ENCODE results near the gene COL27A1.

COL27A1 gene

GRCh38 chr9:114240647-114241558, 85.6 kb downstream of the COL27A1 start:
- H3K9ac ChIP-seq (ENCODE audit: low read depth, low read length) = no peak overlapping the region
- H3K4me1 ChIP-seq (ENCODE audit: insufficient read depth, low read length) = no peaks in the 10 kb centered on the region
- no peaks in the 10 kb centered on the region for H3K36me3 ChIP-seq (ENCODE audit: insufficient read depth, low read length)
- H3K9me3 ChIP-seq (ENCODE audit: control insufficient read depth, insufficient read depth, low read length) = no peaks in the 10 kb centered on the region

GRCh38 chr9:114242837-114243236, 87.5 kb downstream of the COL27A1 start:
- Histone ChIP-seq H3K36me3 (ENCODE audit: insufficient read depth, low read length) (no peaks in the 10 kb centered on the region), H3K4me1 (ENCODE audit: insufficient read depth, low read length) (no peaks in the 10 kb centered on the region), H3K9ac (ENCODE audit: low read depth, low read length) (no peak overlapping the region), H3K9me3 (ENCODE audit: control insufficient read depth, insufficient read depth, low read length) (no peaks in the 10 kb centered on the region)

GRCh38 chr9:114243240-114243639, 87.9 kb downstream of the COL27A1 start:
- no peak overlapping the region for H3K9ac ChIP-seq (ENCODE audit: low read depth, low read length)
- no peaks in the 10 kb centered on the region for H3K4me1 ChIP-seq (ENCODE audit: insufficient read depth, low read length)
- no peaks in the 10 kb centered on the region for H3K36me3 ChIP-seq (ENCODE audit: insufficient read depth, low read length)
- no peaks in the 10 kb centered on the region for H3K9me3 ChIP-seq (ENCODE audit: control insufficient read depth, insufficient read depth, low read length)

- no peak overlapping the region for H3K9ac ChIP-seq (ENCODE audit: low read depth, low read length)
- no peaks in the 10 kb centered on the region for H3K4me1 ChIP-seq (ENCODE audit: insufficient read depth, low read length)
- no peaks in the 10 kb centered on the region for H3K9me3 ChIP-seq (ENCODE audit: control insufficient read depth, insufficient read depth, low read length)
- H3K36me3 ChIP-seq (ENCODE audit: insufficient read depth, low read length) = no peaks in the 10 kb centered on the region
These were observed 89.2 kb downstream of the COL27A1 start for GRCh38 chr9:114244570-114244969.

- Histone ChIP-seq H3K9me3 (ENCODE audit: control insufficient read depth, insufficient read depth, low read length) (no peaks in the 10 kb centered on the region), H3K9ac (ENCODE audit: low read depth, low read length) (no peak overlapping the region), H3K36me3 (ENCODE audit: insufficient read depth, low read length) (no peaks in the 10 kb centered on the region), H3K4me1 (ENCODE audit: insufficient read depth, low read length) (no peaks in the 10 kb centered on the region)
These were observed 91.2 kb downstream of the COL27A1 start for GRCh38 chr9:114246558-114246957.

- no peaks in the 10 kb centered on the region for H3K4me1 ChIP-seq (ENCODE audit: insufficient read depth, low read length)
These were observed 91.7 kb downstream of the COL27A1 start for GRCh38 chr9:114247077-114247476.

GRCh38 chr9:114247491-114247890, 92.2 kb downstream of the COL27A1 start:
- no peaks in the 10 kb centered on the region for H3K9me3 ChIP-seq (ENCODE audit: control insufficient read depth, insufficient read depth, low read length)
- H3K4me1 ChIP-seq (ENCODE audit: insufficient read depth, low read length) = no peaks in the 10 kb centered on the region
- H3K9ac ChIP-seq (ENCODE audit: low read depth, low read length) = no peak overlapping the region
- no peaks in the 10 kb centered on the region for H3K36me3 ChIP-seq (ENCODE audit: insufficient read depth, low read length)

More at GRCh38 chr9:114247077-114247476, 91.7 kb downstream of the COL27A1 start:
- Histone ChIP-seq H3K36me3 (ENCODE audit: insufficient read depth, low read length) (no peaks in the 10 kb centered on the region), H3K9me3 (ENCODE audit: control insufficient read depth, insufficient read depth, low read length) (no peaks in the 10 kb centered on the region), H3K9ac (ENCODE audit: low read depth, low read length) (no peak overlapping the region)

- Histone ChIP-seq H3K36me3 (ENCODE audit: insufficient read depth, low read length) (no peaks in the 10 kb centered on the region), H3K9me3 (ENCODE audit: control insufficient read depth, insufficient read depth, low read length) (no peaks in the 10 kb centered on the region), H3K9ac (ENCODE audit: low read depth, low read length) (no peak overlapping the region), H3K4me1 (ENCODE audit: insufficient read depth, low read length) (no peaks in the 10 kb centered on the region)
These were observed 93.0 kb downstream of the COL27A1 start for GRCh38 chr9:114248299-114248707.

GRCh38 chr9:114249424-114250234, 94.3 kb downstream of the COL27A1 start:
- H3K9ac ChIP-seq (ENCODE audit: low read depth, low read length) = no peak overlapping the region
- H3K36me3 ChIP-seq (ENCODE audit: insufficient read depth, low read length) = no peaks in the 10 kb centered on the region

GRCh38 chr9:114250235-114250568, 94.9 kb downstream of the COL27A1 start:
- Histone ChIP-seq H3K9ac (ENCODE audit: low read depth, low read length) (no peak overlapping the region), H3K4me1 (ENCODE audit: insufficient read depth, low read length) (no peaks in the 10 kb centered on the region), H3K36me3 (ENCODE audit: insufficient read depth, low read length) (no peaks in the 10 kb centered on the region), H3K9me3 (ENCODE audit: control insufficient read depth, insufficient read depth, low read length) (no peaks in the 10 kb centered on the region)

More at GRCh38 chr9:114249424-114250234, 94.3 kb downstream of the COL27A1 start:
- Histone ChIP-seq H3K9me3 (ENCODE audit: control insufficient read depth, insufficient read depth, low read length) (no peaks in the 10 kb centered on the region), H3K4me1 (ENCODE audit: insufficient read depth, low read length) (no peaks in the 10 kb centered on the region)

GRCh38 chr9:114250648-114251047, 95.3 kb downstream of the COL27A1 start:
- H3K36me3 ChIP-seq (ENCODE audit: insufficient read depth, low read length) = no peaks in the 10 kb centered on the region
- no peak overlapping the region for H3K9ac ChIP-seq (ENCODE audit: low read depth, low read length)
- no peaks in the 10 kb centered on the region for H3K9me3 ChIP-seq (ENCODE audit: control insufficient read depth, insufficient read depth, low read length)
- no peaks in the 10 kb centered on the region for H3K4me1 ChIP-seq (ENCODE audit: insufficient read depth, low read length)

- H3K9me3 ChIP-seq (ENCODE audit: control insufficient read depth, insufficient read depth, low read length) = no peaks in the 10 kb centered on the region
- H3K9ac ChIP-seq (ENCODE audit: low read depth, low read length) = no peak overlapping the region
- no peaks in the 10 kb centered on the region for H3K4me1 ChIP-seq (ENCODE audit: insufficient read depth, low read length)
- no peaks in the 10 kb centered on the region for H3K36me3 ChIP-seq (ENCODE audit: insufficient read depth, low read length)
These were observed 97.1 kb downstream of the COL27A1 start for GRCh38 chr9:114252394-114252793.

GRCh38 chr9:114256827-114257328, 101.5 kb downstream of the COL27A1 start:
- H3K9me3 ChIP-seq (ENCODE audit: control insufficient read depth, insufficient read depth, low read length) = no peaks in the 10 kb centered on the region
- H3K36me3 ChIP-seq (ENCODE audit: insufficient read depth, low read length) = no peaks in the 10 kb centered on the region; the same call in 1 of the 2 replicates
- H3K4me1 ChIP-seq (ENCODE audit: insufficient read depth, low read length) = no peaks in the 10 kb centered on the region; the same call in 1 of the 2 replicates
- H3K9ac ChIP-seq (ENCODE audit: low read depth, low read length) = no peak overlapping the region

- Histone ChIP-seq H3K36me3 (ENCODE audit: insufficient read depth, low read length) (no peaks in the 10 kb centered on the region; the same call in 1 of the 2 replicates), H3K9me3 (ENCODE audit: control insufficient read depth, insufficient read depth, low read length) (no peaks in the 10 kb centered on the region), H3K9ac (ENCODE audit: low read depth, low read length) (no peak overlapping the region), H3K4me1 (ENCODE audit: insufficient read depth, low read length) (no peaks in the 10 kb centered on the region; the same call in 1 of the 2 replicates)
These were observed 102.9 kb downstream of the COL27A1 start for GRCh38 chr9:114258218-114258617.

Data from ES-I3 (cell line).